GM18520 (cell line): Measurements from ENCODE around the gene HDDC3.
A peak's percentile ranks its signal among the peaks of the same experiment; 100 is the strongest.
"Not testable (repeated sequence)": the region's sequence is repeated elsewhere in the genome, so short reads cannot be mapped to it uniquely, and the experiment has no call there.

Source experiments
- ATAC-seq: cut with Tn5 transposase; IDR thresholded peaks from one replicate; pipeline ENCODE4 v1.9.1; 2021; ENCODE audit not compliant: unreplicated experiment

Gene HDDC3

GRCh38 chr15:90933301-90933700 is 952 bp upstream of the HDDC3 start:
- no peak for ATAC-seq

GRCh38 chr15:90932660-90932991 is 277 bp upstream of the HDDC3 start:
- no peak for ATAC-seq

GRCh38 chr15:90931575-90931827 is 848 bp downstream of the HDDC3 start:
- ATAC-seq: no peak

- ATAC-seq: no peak
Measured at GRCh38 chr15:90930861-90931574, 1.3 kb downstream of the HDDC3 start.

- no peak for ATAC-seq
Measured at GRCh38 chr15:90929246-90930019, 2.9 kb downstream of the HDDC3 start.

GRCh38 chr15:90928106-90928505 is 4.2 kb downstream of the HDDC3 start:
- not testable (repeated sequence) for ATAC-seq

GRCh38 chr15:90926766-90927165 is 5.6 kb downstream of the HDDC3 start:
- not testable (repeated sequence) for ATAC-seq

- ATAC-seq: peak; percentile 57
Measured at GRCh38 chr15:90924375-90924774, 8.0 kb downstream of the HDDC3 start.

- ATAC-seq: peak; percentile 91
Measured at GRCh38 chr15:90922712-90923322, 9.5 kb downstream of the HDDC3 start.

- no peak for ATAC-seq
Measured at GRCh38 chr15:90921887-90922286, 10.5 kb downstream of the HDDC3 start.

GRCh38 chr15:90918835-90919234 is 13.5 kb downstream of the HDDC3 start:
- no peak for ATAC-seq

- ATAC-seq: no peak
Measured at GRCh38 chr15:90918034-90918788, 14.1 kb downstream of the HDDC3 start.

GRCh38 chr15:90917569-90917968 is 14.8 kb downstream of the HDDC3 start:
- ATAC-seq: no peak

- ATAC-seq: no peak
Measured at GRCh38 chr15:90916461-90916860, 15.9 kb downstream of the HDDC3 start.

GRCh38 chr15:90915808-90916440 is 16.4 kb downstream of the HDDC3 start:
- no peak for ATAC-seq

GRCh38 chr15:90915216-90915807 is 17.0 kb downstream of the HDDC3 start:
- no peak for ATAC-seq

- ATAC-seq: no peak
Measured at GRCh38 chr15:90914305-90915080, 17.9 kb downstream of the HDDC3 start.

- no peak for ATAC-seq
Measured at GRCh38 chr15:90913398-90913944, 18.9 kb downstream of the HDDC3 start.

- ATAC-seq: no peak
Measured at GRCh38 chr15:90912770-90913075, 19.6 kb downstream of the HDDC3 start.
